GM21526 (cell line): ENCODE results near the gene GSN.
"Not testable (repeated sequence)": the region's sequence is repeated elsewhere in the genome, so short reads cannot be mapped to it uniquely, and the experiment has no call there.

Experiments
- ATAC-seq: cut with Tn5 transposase; IDR thresholded peaks from one replicate; pipeline ENCODE4 v1.9.1; 2021; ENCODE audit warnings: moderate library complexity; ENCODE audit not compliant: unreplicated experiment, low FRiP score

GSN gene

GRCh38 chr9:121286688-121286972 lies 18.7 kb downstream of the GSN start:
- no peak for ATAC-seq

GRCh38 chr9:121286973-121287741 lies 19.2 kb downstream of the GSN start:
- ATAC-seq, result no peak

GRCh38 chr9:121288673-121289025 lies 20.7 kb downstream of the GSN start:
- ATAC-seq, result no peak

- ATAC-seq, result no peak
These were observed 21.2 kb downstream of the GSN start for GRCh38 chr9:121289026-121289771.

GRCh38 chr9:121289772-121290370 lies 21.9 kb downstream of the GSN start:
- no peak for ATAC-seq

- ATAC-seq, result not testable (repeated sequence)
These were observed 23.6 kb downstream of the GSN start for GRCh38 chr9:121291536-121291935.

- no peak for ATAC-seq
These were observed 24.1 kb downstream of the GSN start for GRCh38 chr9:121292051-121292450.

GRCh38 chr9:121292801-121293241 lies 24.9 kb downstream of the GSN start:
- ATAC-seq, result no peak

GRCh38 chr9:121294151-121294743 lies 26.3 kb downstream of the GSN start:
- ATAC-seq, result no peak

- no peak for ATAC-seq
These were observed 27.1 kb downstream of the GSN start for GRCh38 chr9:121294866-121295661.

- ATAC-seq, result no peak
These were observed 27.8 kb downstream of the GSN start for GRCh38 chr9:121295662-121296191.

- ATAC-seq, result no peak
These were observed 28.5 kb downstream of the GSN start for GRCh38 chr9:121296213-121297127.

GRCh38 chr9:121297389-121297788 lies 29.4 kb downstream of the GSN start:
- ATAC-seq, result no peak

GRCh38 chr9:121298016-121298538 lies 30.1 kb downstream of the GSN start:
- ATAC-seq, result no peak

- no peak for ATAC-seq
These were observed 30.9 kb downstream of the GSN start for GRCh38 chr9:121298689-121299466.

- ATAC-seq, result no peak
These were observed 31.7 kb downstream of the GSN start for GRCh38 chr9:121299467-121300282.

GRCh38 chr9:121300283-121301119 lies 32.5 kb downstream of the GSN start:
- ATAC-seq, result no peak
